ENCODE measurements around the gene ALX1. TPM values are rescaled to one million over a fixed set of nuclear protein-coding genes. Genes with fewer than 3 reads are reported as not detected.

The ALX1 gene
- polyA plus RNA-seq, 3 donors, result not detected

DNA sequence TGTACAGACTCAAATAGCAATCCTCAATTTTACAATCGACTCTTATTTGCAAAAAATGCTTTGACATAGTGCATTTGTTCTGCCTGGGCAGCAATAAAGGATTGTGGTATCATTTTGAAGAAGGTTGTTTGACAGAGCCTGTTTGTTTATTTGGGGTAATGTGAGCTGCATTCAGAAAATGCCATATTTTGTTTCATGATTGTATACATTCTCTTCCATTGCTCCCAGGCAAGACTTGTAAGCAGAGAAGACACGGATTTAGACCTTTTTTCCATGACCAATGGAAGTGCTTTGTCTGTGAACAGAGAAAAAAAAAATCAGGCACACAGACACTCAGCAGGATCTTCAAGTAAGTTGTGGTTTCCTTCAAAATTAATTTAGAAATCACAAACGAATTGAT lies 35.5 kb upstream of the ALX1 start:
- Histone ChIP-seq H3K4me3 (replicated peaks in 1 of 3; ENCODE audit: low read depth in 2 of 3, low read length in 3 of 3) (no peak overlapping the region), H3K36me3 (replicated peaks in 1 of 2; ENCODE audit: control insufficient read depth in 1 of 2, insufficient read depth in 2 of 2, low read length in 2 of 2) (no peaks in the 10 kb centered on the region), H3K9me3 (replicated peaks in 1 of 2; ENCODE audit: control insufficient read depth in 1 of 2, insufficient read depth in 1 of 2, low read length in 2 of 2) (no peaks in the 10 kb centered on the region), H3K79me2 (ENCODE audit: insufficient read depth, low read length) (no peaks in the 10 kb centered on the region), H2AFZ (ENCODE audit: insufficient read depth, low read depth, low read length, poor library complexity, severe bottlenecking) (no peak overlapping the region), H3K9ac (ENCODE audit: insufficient read depth, low read length, poor library complexity, severe bottlenecking) (no peak overlapping the region), H3K27me3 (ENCODE audit: control insufficient read depth in 2 of 2, insufficient read depth in 2 of 2, low read length in 2 of 2) (no peaks in the 10 kb centered on the region), H3K27ac (ENCODE audit: low read depth in 1 of 2, low read length in 2 of 2) (no peak overlapping the region), H4K20me1 (ENCODE audit: insufficient read depth, low read length) (no peaks in the 10 kb centered on the region), H3K4me2 (replicated peaks; ENCODE audit: extremely low read depth, low read length, poor library complexity, severe bottlenecking) (no peak overlapping the region), H3K4me1 (ENCODE audit: control insufficient read depth in 1 of 2, insufficient read depth in 2 of 2, low read length in 2 of 2) (no peaks in the 10 kb centered on the region)
- WGBS (ENCODE audit: insufficient coverage), result no CpG with 5 or more reads among the region's 3 CpGs
- DNase-seq, result no peak
- TF ChIP-seq, protein P1, sequence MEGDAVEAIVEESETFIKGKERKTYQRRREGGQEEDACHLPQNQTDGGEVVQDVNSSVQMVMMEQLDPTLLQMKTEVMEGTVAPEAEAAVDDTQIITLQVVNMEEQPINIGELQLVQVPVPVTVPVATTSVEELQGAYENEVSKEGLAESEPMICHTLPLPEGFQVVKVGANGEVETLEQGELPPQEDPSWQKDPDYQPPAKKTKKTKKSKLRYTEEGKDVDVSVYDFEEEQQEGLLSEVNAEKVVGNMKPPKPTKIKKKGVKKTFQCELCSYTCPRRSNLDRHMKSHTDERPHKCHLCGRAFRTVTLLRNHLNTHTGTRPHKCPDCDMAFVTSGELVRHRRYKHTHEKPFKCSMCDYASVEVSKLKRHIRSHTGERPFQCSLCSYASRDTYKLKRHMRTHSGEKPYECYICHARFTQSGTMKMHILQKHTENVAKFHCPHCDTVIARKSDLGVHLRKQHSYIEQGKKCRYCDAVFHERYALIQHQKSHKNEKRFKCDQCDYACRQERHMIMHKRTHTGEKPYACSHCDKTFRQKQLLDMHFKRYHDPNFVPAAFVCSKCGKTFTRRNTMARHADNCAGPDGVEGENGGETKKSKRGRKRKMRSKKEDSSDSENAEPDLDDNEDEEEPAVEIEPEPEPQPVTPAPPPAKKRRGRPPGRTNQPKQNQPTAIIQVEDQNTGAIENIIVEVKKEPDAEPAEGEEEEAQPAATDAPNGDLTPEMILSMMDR (IDR thresholded peaks at IDR 0.05), result no peak
- Mint-ChIP-seq H3K4me3 (no peak overlapping the region), H3K9me3 (no peaks in the 10 kb centered on the region), H3K27ac (no peak overlapping the region), H3K36me3 (no peaks in the 10 kb centered on the region), H3K27me3 (ENCODE audit: low read depth in 3 of 3) (peaks cover 0 to 2% (median 0%) of the 10 kb centered on the region in 3 donors), H3K4me1 (no peaks in the 10 kb centered on the region)
- intact Hi-C loops (cut with micrococcal nuclease), result no loop called here

DNA sequence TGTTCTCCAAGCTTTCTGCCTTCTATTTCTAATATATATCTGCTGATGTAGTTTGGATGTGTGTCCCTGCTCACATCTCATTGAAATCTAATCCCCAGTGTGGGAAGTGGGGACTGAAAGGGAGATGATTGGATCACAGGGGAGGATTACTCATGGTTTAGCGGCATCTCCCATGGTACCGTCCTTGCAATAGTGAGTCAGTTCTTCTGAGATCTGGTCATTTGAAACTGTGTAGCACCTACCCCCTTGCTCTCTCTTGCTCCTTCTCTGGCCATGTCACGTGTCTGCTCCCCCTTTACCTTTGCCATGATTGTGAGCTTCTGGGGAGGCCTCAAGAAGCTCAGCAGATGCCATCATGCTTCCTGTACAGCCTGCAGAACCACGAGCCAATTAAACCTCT lies 26.2 kb upstream of the ALX1 start:
- no peak overlapping the region for H3K9ac ChIP-seq (ENCODE audit: insufficient read depth, low read length, poor library complexity, severe bottlenecking)
- H3K9me3 Mint-ChIP-seq, result no peaks in the 10 kb centered on the region
- H4K20me1 ChIP-seq (ENCODE audit: insufficient read depth, low read length), result no peaks in the 10 kb centered on the region
- TF ChIP-seq, protein P1 (IDR thresholded peaks at IDR 0.05), result no peak
- no peaks in the 10 kb centered on the region for H3K4me1 ChIP-seq (ENCODE audit: control insufficient read depth in 1 of 2, insufficient read depth in 2 of 2, low read length in 2 of 2)
- no peak overlapping the region for H3K4me2 ChIP-seq (replicated peaks; ENCODE audit: extremely low read depth, low read length, poor library complexity, severe bottlenecking)
- no peaks in the 10 kb centered on the region for H3K4me1 Mint-ChIP-seq
- no peak overlapping the region for H3K4me3 ChIP-seq (replicated peaks in 1 of 3; ENCODE audit: low read depth in 2 of 3, low read length in 3 of 3)
- no peaks in the 10 kb centered on the region for H3K36me3 Mint-ChIP-seq
- no peak overlapping the region for H3K27ac Mint-ChIP-seq
- intact Hi-C loops (cut with micrococcal nuclease), result no loop called here
- no peaks in the 10 kb centered on the region for H3K36me3 ChIP-seq (replicated peaks in 1 of 2; ENCODE audit: control insufficient read depth in 1 of 2, insufficient read depth in 2 of 2, low read length in 2 of 2)
- 83% methylated on average over 3 of the region's 4 CpGs for WGBS (ENCODE audit: insufficient coverage)
- no peaks in the 10 kb centered on the region for H3K79me2 ChIP-seq (ENCODE audit: insufficient read depth, low read length)
- no peak for DNase-seq
- H3K27me3 Mint-ChIP-seq (ENCODE audit: low read depth in 3 of 3), result no peaks in the 10 kb centered on the region
- no peak overlapping the region for H2AFZ ChIP-seq (ENCODE audit: insufficient read depth, low read depth, low read length, poor library complexity, severe bottlenecking)
- no peaks in the 10 kb centered on the region for H3K27me3 ChIP-seq (ENCODE audit: control insufficient read depth in 2 of 2, insufficient read depth in 2 of 2, low read length in 2 of 2)
- no peak overlapping the region for H3K27ac ChIP-seq (ENCODE audit: low read depth in 1 of 2, low read length in 2 of 2)
- no peak overlapping the region for H3K4me3 Mint-ChIP-seq
- H3K9me3 ChIP-seq (replicated peaks in 1 of 2; ENCODE audit: control insufficient read depth in 1 of 2, insufficient read depth in 1 of 2, low read length in 2 of 2), result no peaks in the 10 kb centered on the region

Data from CD14-positive monocyte (primary cell).